A673 (cell line): Measurements from ENCODE around the gene PEA15. TPM values are rescaled to one million over a fixed set of nuclear protein-coding genes. Genes with fewer than 3 reads are reported as not detected.

Experiments
- BruUV-seq: library from RNA; stranded (reverse); fragments of 400-500 nt; replicated peaks from 2 replicates; lab custom pipeline; 2021; lab: Mats Ljungman, UMichigan
- CTCF ChIA-PET: fragments of 300-600 bp; sonication (Branson Sonifier 250); formaldehyde crosslinking; loops from one replicate; lab custom pipeline; 2022; ENCODE audit warnings: antibody characterized with exemption; lab: Charles Lee
- POLR2A ChIA-PET: fragments of 300-600 bp; sonication (Branson Sonifier 250); formaldehyde crosslinking; loops from one replicate; lab custom pipeline; 2022; ENCODE audit warnings: antibody characterized with exemption; ENCODE audit not compliant: low non-redundant PET; lab: Charles Lee
- DNase-seq: peaks from one replicate; pipeline ENCODE4 v3.0.0-alpha.2; 2015; ENCODE audit warnings: low spot score
- H3K27ac ChIP-seq: fragments of 200-600 bp; sonication (generic); 2 replicates; pipeline ENCODE4 v1.5.1; 2016; ENCODE audit warnings: mixed run types, low read depth, mild to moderate bottlenecking, mixed read lengths, antibody characterized with exemption, low read length; ENCODE audit not compliant: poor library complexity, severe bottlenecking
- H3K27me3 ChIP-seq: fragments of 200-600 bp; sonication (generic); replicated peaks from 2 replicates; pipeline ENCODE4 v1.6.1; 2017; ENCODE audit warnings: mixed run types, low read depth, mild to moderate bottlenecking, mixed read lengths, antibody characterized with exemption, low read length; ENCODE audit not compliant: insufficient read depth, poor library complexity
- H3K36me3 ChIP-seq: fragments of 200-600 bp; sonication (generic); 2 replicates; pipeline ENCODE4 v1.6.1; 2016; ENCODE audit warnings: mixed run types, mild to moderate bottlenecking, mixed read lengths, antibody characterized with exemption, low read length; ENCODE audit not compliant: insufficient read depth, poor library complexity, severe bottlenecking
- H3K4me1 ChIP-seq: fragments of 200-600 bp; sonication (generic); 2 replicates; pipeline ENCODE4 v1.6.1; 2017; ENCODE audit warnings: mixed run types, mild to moderate bottlenecking, mixed read lengths, antibody characterized with exemption, low read length; ENCODE audit not compliant: insufficient read depth, poor library complexity, severe bottlenecking
- H3K4me3 ChIP-seq: fragments of 200-600 bp; sonication (generic); 2 replicates; pipeline ENCODE4 v1.5.1; 2016; ENCODE audit warnings: low read depth, mixed run types, mild to moderate bottlenecking, mixed read lengths, low read length; ENCODE audit not compliant: poor library complexity, severe bottlenecking
- H3K9me3 ChIP-seq: fragments of 200-600 bp; sonication (generic); 2 replicates; pipeline ENCODE4 v1.6.1; 2016; ENCODE audit warnings: mixed run types, low read depth, mild to moderate bottlenecking, mixed read lengths, antibody characterized with exemption, low read length; ENCODE audit not compliant: poor library complexity, severe bottlenecking
- EZH2 ChIP-seq: fragments of 200-600 bp; sonication (generic); IDR thresholded peaks from 2 replicates; pipeline ENCODE4 v1.6.1; 2017; ENCODE audit warnings: borderline replicate concordance, low read depth, mild to moderate bottlenecking, mixed read lengths, antibody characterized with exemption, low read length; ENCODE audit not compliant: poor library complexity, severe bottlenecking
- intact Hi-C: fragments of 100-400 bp; cut with micrococcal nuclease; formaldehyde crosslinking; loops from one replicate; pipeline ENCODE4 v1.10.0; 2022; ENCODE audit not compliant: unreplicated experiment
- total RNA-seq: library from RNA; stranded (reverse); gene quantifications from 2 replicates; pipeline ENCODE4 v1.2.3, GENCODE V29; 2021
- TF ChIP-seq, protein P1 (sequence below): fragments of 300-800, 200-600 bp; sonication (generic); conservative IDR thresholded peaks from 2 replicates; pipeline ENCODE4 v1.5.1; 2017; ENCODE audit warnings: low read depth, mild to moderate bottlenecking, antibody characterized with exemption, low read length, moderate library complexity, mixed read lengths

PEA15 gene
- total RNA-seq, 1 experiment from 2014 or later: 87.7 TPM

DNA sequence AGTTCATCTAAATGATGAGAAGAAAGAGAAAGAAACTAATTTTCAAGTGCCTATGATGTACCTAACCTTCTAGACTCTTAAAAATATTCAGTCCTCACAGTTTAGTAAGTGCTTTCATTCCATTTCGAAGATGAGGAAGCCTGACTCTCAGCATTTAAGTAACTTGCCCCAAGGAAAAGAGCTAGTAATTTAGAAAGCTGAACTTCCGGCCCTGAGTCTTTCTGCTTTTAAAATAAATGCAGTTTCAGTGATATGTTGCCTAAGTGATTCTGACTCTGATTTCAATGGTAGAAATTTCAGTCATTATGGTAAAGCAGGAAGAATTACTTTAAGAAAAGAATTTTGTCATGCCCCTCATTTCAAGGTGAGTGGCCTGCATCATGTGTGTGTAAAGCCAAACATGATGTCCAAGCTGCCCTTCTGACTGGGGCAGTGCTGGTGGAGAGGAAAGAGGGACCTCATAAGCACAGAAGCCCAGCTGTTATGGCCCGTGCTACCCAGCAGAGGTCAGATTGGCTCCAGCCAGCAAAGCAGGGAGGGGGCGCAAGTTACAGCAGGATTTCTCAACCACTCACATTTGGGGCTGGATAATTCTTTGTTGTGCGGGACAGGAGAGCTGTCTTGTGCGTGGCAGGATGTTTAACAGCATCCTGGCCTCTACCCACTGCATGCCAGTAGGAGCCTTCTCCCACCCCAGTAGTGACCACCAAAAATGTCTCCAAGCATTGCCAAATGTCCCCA is 43.0 kb upstream of the PEA15 start:
- no peak for DNase-seq
- CTCF ChIA-PET: no interaction called here
- Histone ChIP-seq H3K36me3 (no peaks in the 10 kb centered on the region), H3K4me3 (no peak overlapping the region), H3K27me3 (no peaks in the 10 kb centered on the region), H3K27ac (no peak overlapping the region), H3K4me1 (no peaks in the 10 kb centered on the region), H3K9me3 (no peaks in the 10 kb centered on the region)
- intact Hi-C loops: no loop called here
- POLR2A ChIA-PET: no interaction called here
- no TSS peak for BruUV-seq
- TF ChIP-seq, protein P1, sequence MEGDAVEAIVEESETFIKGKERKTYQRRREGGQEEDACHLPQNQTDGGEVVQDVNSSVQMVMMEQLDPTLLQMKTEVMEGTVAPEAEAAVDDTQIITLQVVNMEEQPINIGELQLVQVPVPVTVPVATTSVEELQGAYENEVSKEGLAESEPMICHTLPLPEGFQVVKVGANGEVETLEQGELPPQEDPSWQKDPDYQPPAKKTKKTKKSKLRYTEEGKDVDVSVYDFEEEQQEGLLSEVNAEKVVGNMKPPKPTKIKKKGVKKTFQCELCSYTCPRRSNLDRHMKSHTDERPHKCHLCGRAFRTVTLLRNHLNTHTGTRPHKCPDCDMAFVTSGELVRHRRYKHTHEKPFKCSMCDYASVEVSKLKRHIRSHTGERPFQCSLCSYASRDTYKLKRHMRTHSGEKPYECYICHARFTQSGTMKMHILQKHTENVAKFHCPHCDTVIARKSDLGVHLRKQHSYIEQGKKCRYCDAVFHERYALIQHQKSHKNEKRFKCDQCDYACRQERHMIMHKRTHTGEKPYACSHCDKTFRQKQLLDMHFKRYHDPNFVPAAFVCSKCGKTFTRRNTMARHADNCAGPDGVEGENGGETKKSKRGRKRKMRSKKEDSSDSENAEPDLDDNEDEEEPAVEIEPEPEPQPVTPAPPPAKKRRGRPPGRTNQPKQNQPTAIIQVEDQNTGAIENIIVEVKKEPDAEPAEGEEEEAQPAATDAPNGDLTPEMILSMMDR: no peak
- TF ChIP-seq EZH2: no peak

DNA sequence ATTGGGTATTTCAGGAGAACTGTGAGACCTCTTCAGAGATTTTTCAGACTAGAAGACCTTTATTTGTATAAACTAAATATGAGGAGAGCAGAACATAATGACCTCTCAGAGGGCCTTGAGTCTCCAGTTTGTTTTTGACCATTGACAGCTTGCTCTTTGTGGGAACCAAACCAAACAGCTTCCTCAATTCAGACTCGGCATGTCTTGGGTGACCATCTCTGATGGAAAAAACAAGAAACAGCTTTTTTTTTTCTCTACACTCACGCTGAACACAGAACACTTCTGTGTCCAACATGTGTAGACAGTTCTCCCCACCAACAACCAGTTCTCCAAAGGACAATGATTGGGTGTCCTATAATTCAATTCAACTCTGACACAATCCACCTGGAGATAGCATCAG is 42.3 kb upstream of the PEA15 start:
- CTCF ChIA-PET: no interaction called here
- DNase-seq: no peak
- H3K27ac ChIP-seq: no peak overlapping the region
- intact Hi-C loops: no loop called here
- POLR2A ChIA-PET: no interaction called here
- H3K4me3 ChIP-seq: no peak overlapping the region
- H3K9me3 ChIP-seq: no peaks in the 10 kb centered on the region
- no peaks in the 10 kb centered on the region for H3K36me3 ChIP-seq
- no TSS peak for BruUV-seq
- H3K27me3 ChIP-seq: no peaks in the 10 kb centered on the region
- no peaks in the 10 kb centered on the region for H3K4me1 ChIP-seq
- TF ChIP-seq EZH2: no peak
- TF ChIP-seq, protein P1: no peak

DNA sequence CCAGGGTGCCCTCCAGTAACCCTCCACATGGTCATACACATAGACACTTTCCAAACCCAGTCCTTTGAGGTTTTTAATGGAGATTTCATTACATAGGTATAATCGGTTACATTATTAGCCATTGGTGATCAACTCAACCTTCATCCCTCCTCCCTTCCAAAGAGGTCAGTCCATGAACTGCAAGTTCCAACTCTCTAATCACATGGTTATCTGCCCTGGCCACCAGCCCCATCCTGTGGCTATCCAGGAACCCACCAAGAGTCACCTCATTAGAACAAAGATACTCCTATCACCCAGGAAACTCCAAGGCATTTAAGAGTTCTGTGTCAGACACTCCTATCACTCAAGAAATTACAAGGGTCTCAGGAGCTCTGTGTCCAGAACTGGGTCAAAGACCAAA is 41.6 kb upstream of the PEA15 start:
- Histone ChIP-seq H3K4me1 (peaks cover 1% of the 10 kb centered on the region), H3K27ac (no peak overlapping the region), H3K9me3 (no peaks in the 10 kb centered on the region), H3K4me3 (no peak overlapping the region), H3K36me3 (no peaks in the 10 kb centered on the region), H3K27me3 (no peaks in the 10 kb centered on the region)
- ChIA-PET CTCF (no interaction called here), POLR2A (no interaction called here)
- intact Hi-C loops: no loop called here
- DNase-seq: no peak
- TF ChIP-seq, protein P1: no peak
- no peak for TF ChIP-seq EZH2
- no TSS peak for BruUV-seq
